Spleen (tissue), 7 donors: ENCODE results near the gene TPPP3.

Experiments used
- CTCF ChIP-seq, 11 experiments: fragments of 200-600 bp in 7 of 11; fragments of 450-650 bp in 4 of 11; sonication (generic) in 4 of 11; IDR thresholded peaks in 8 of 11; conservative IDR thresholded peaks in 3 of 11; 1 replicate in 7 of 11; 2 replicates in 4 of 11; pipeline versions ENCODE4 v1.4.0 to v1.8.0; 2016 to 2021; ENCODE audit warnings: antibody characterized with exemption in 11 of 11, inconsistent platforms in 4 of 11, mild to moderate bottlenecking in 1 of 11
- POLR2A ChIP-seq, 3 donors: fragments of 450-650 bp; IDR thresholded peaks; one replicate each; pipeline ENCODE4 v1.5.1; 2017; ENCODE audit warnings: antibody characterized with exemption in 3 of 3, mild to moderate bottlenecking in 1 of 3
- POLR2AphosphoS5 ChIP-seq, 3 donors: sonication (generic); formaldehyde crosslinking; IDR thresholded peaks; one replicate each; pipeline ENCODE4 v1.5.1; 2017; ENCODE audit warnings: antibody characterized with exemption in 3 of 3
- donor health status: DM: no; HTN: no; CAD: no; lungs with moderate emphysema.
- donor health status: DM: no; HTN: no; CAD: no.
- donor health status: DM: no; HTN: no; CAD: no.

DNA sequence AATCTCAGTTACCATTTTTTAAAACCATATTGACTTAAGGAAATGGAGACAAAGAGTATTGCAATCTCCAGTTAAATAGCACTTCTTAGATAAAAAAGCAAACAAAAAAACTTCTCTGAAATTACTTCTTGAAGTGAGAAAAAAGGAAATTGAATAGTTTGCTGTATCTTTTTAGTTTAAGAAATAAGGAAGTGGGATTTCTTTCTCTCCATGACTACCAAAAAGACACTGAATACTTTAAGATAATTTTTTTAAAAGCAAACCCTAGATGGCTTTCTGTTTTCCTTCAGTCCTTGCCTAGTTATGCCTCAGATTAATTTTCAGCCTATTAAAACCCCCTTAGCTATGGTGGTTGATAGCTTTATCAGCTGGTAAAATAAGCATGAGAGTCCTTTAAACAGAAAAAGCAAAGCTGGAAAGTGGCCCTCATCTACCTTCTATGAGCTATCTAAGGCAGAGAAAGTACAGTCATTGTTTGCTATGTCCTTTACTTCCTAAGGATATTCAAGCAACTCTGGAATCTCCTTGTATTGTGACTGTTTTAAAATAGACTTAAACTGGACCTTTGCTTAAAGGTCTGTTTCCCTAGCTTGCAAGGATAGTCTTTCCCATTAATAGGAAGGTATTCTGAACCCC is 28.6 kb downstream of the TPPP3 start:
- TF ChIP-seq POLR2AphosphoS5 (IDR thresholded peaks at IDR 0.05): no peak
- TF ChIP-seq CTCF (IDR thresholded peaks at IDR 0.05 in 8 of 11, conservative IDR thresholded peaks at IDR 0.05 in 3 of 11): no peak
- TF ChIP-seq POLR2A (IDR thresholded peaks at IDR 0.05): no peak
